ENCODE data around the gene KCNV2. TPM values are rescaled to one million over a fixed set of nuclear protein-coding genes. Genes with fewer than 3 reads are reported as not detected.
A peak's percentile ranks its signal among the peaks of the same experiment; 100 is the strongest.

KCNV2 gene
- polyA plus RNA-seq, 1 donor, result 0.09 TPM

GRCh38 chr9:2758162-2758897 is 41.0 kb downstream of the KCNV2 start:
- Histone ChIP-seq H3K27me3 (ENCODE audit: control insufficient read depth, insufficient read depth, low read length) (peaks cover 9% of the 10 kb centered on the region), H3K27ac (ENCODE audit: low read length) (no peak overlapping the region)

GRCh38 chr9:2758898-2759510 is 41.7 kb downstream of the KCNV2 start:
- no CpG with 5 or more reads among the region's 1 CpG for WGBS (ENCODE audit: insufficient coverage, low lambda C conversion rate)
- Histone ChIP-seq H3K27me3 (ENCODE audit: control insufficient read depth, insufficient read depth, low read length) (peaks cover 12% of the 10 kb centered on the region), H3K9me3 (ENCODE audit: control insufficient read depth, low read depth, low read length) (no peaks in the 10 kb centered on the region), H3K4me3 (ENCODE audit: low read length) (no peak overlapping the region), H3K27ac (ENCODE audit: low read length) (no peak overlapping the region), H3K36me3 (ENCODE audit: control insufficient read depth, insufficient read depth, low read length) (no peaks in the 10 kb centered on the region), H3K4me1 (ENCODE audit: control insufficient read depth, insufficient read depth, low read length) (no peaks in the 10 kb centered on the region)
- DNase-seq, result no peak

More at GRCh38 chr9:2758162-2758897, 41.0 kb downstream of the KCNV2 start:
- no peaks in the 10 kb centered on the region for H3K9me3 ChIP-seq (ENCODE audit: control insufficient read depth, low read depth, low read length)
- no peaks in the 10 kb centered on the region for H3K36me3 ChIP-seq (ENCODE audit: control insufficient read depth, insufficient read depth, low read length)
- H3K4me3 ChIP-seq (ENCODE audit: low read length), result no peak overlapping the region
- H3K4me1 ChIP-seq (ENCODE audit: control insufficient read depth, insufficient read depth, low read length), result no peaks in the 10 kb centered on the region
- whole genome bisulfite sequencing (ENCODE audit: insufficient coverage, low lambda C conversion rate), result no CpG with 5 or more reads among the region's 2 CpGs
- DNase-seq, result no peak

GRCh38 chr9:2761424-2761823 is 44.1 kb downstream of the KCNV2 start:
- no CpG with 5 or more reads among the region's 4 CpGs for WGBS (ENCODE audit: insufficient coverage, low lambda C conversion rate)
- Histone ChIP-seq H3K9me3 (ENCODE audit: control insufficient read depth, low read depth, low read length) (no peaks in the 10 kb centered on the region), H3K27ac (ENCODE audit: low read length) (no peak overlapping the region)

DNA sequence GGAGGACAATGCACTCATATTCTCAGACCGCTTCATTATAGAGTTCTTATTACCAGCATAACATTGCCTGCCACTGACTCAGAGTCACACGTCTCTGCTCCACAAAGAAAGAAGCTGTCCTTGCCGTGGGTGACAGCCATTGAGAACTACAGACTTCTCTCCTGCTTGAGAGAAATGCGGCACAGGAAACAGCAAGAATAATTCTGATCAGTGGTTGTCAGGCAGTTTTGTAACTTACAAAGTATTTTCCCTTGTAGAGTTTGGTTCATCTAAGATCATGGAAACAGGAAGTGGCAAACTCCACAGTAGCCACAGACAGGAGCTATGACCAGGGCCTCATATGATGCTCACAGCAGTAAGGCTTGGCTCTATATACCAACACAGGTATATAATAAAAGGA is 47.0 kb downstream of the KCNV2 start:
- Histone ChIP-seq H3K36me3 (ENCODE audit: control insufficient read depth, insufficient read depth, low read length) (peaks cover under 1% of the 10 kb centered on the region), H3K4me3 (ENCODE audit: low read length) (no peak overlapping the region), H3K27me3 (ENCODE audit: control insufficient read depth, insufficient read depth, low read length) (peaks cover 29% of the 10 kb centered on the region), H3K27ac (ENCODE audit: low read length) (no peak overlapping the region), H3K4me1 (ENCODE audit: control insufficient read depth, insufficient read depth, low read length) (no peaks in the 10 kb centered on the region), H3K9me3 (ENCODE audit: control insufficient read depth, low read depth, low read length) (no peaks in the 10 kb centered on the region)
- no peak for DNase-seq
- no CpG with 5 or more reads among the region's 4 CpGs for WGBS (ENCODE audit: insufficient coverage, low lambda C conversion rate)

More at GRCh38 chr9:2761424-2761823, 44.1 kb downstream of the KCNV2 start:
- no peaks in the 10 kb centered on the region for H3K36me3 ChIP-seq (ENCODE audit: control insufficient read depth, insufficient read depth, low read length)
- no peak for DNase-seq
- H3K27me3 ChIP-seq (ENCODE audit: control insufficient read depth, insufficient read depth, low read length), result peaks cover 15% of the 10 kb centered on the region
- no peaks in the 10 kb centered on the region for H3K4me1 ChIP-seq (ENCODE audit: control insufficient read depth, insufficient read depth, low read length)
- no peak overlapping the region for H3K4me3 ChIP-seq (ENCODE audit: low read length)

GRCh38 chr9:2765250-2765880 is 48.1 kb downstream of the KCNV2 start:
- Histone ChIP-seq H3K4me1 (ENCODE audit: control insufficient read depth, insufficient read depth, low read length) (no peaks in the 10 kb centered on the region), H3K27ac (ENCODE audit: low read length) (no peak overlapping the region), H3K4me3 (ENCODE audit: low read length) (no peak overlapping the region), H3K9me3 (ENCODE audit: control insufficient read depth, low read depth, low read length) (no peaks in the 10 kb centered on the region), H3K36me3 (ENCODE audit: control insufficient read depth, insufficient read depth, low read length) (peaks cover 6% of the 10 kb centered on the region), H3K27me3 (ENCODE audit: control insufficient read depth, insufficient read depth, low read length) (peaks cover 35% of the 10 kb centered on the region)
- DNase-seq, result no peak
- WGBS (ENCODE audit: insufficient coverage, low lambda C conversion rate), result 100% methylated on average over 1 of the region's 4 CpGs

DNA sequence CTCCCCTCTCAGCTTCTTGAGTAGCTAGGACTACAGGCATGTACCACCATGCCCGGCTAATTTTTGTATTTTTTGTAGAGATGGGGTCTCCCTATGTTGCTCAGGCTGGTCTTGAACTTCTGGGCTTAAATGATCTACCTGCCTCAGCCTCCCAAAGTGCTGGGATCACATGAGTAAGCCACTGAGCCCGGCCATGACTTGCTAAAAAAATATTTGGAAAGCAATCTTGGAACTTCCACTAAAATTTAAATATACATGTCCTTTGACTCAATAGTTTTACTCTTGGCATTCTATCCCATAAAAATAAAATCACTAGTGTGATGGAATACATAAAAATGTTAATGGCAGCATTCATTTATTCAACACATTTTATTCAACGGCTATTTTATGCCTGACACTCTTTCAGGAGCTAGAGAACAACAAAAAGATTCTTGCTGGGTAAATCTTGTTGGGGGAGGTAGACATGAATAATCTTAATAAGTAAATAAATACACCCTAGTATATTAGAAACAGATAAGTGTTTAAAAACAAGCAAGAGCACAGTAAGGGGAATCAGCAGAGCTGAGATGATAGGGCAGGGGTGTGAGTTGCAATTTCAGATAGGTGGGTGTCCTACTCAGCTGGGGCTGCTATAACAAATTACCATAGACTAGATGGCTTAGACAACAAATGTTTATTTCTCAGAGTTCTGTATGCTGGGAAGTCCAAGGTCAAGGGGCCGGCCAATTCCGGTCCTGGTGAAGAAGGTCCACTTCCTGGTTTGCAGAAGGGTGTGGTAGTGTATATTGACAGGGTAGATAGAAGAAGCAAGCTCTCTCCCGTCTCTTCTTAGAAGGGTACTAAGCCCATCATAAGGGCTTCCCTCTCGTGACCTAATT is 50.7 kb downstream of the KCNV2 start:
- no peaks in the 10 kb centered on the region for H3K4me1 ChIP-seq (ENCODE audit: control insufficient read depth, insufficient read depth, low read length)
- peaks cover 10% of the 10 kb centered on the region for H3K36me3 ChIP-seq (ENCODE audit: control insufficient read depth, insufficient read depth, low read length)
- no peaks in the 10 kb centered on the region for H3K9me3 ChIP-seq (ENCODE audit: control insufficient read depth, low read depth, low read length)
- peak in 1 of 2 donors; percentile 3 for DNase-seq
- H3K27ac ChIP-seq (ENCODE audit: low read length), result no peak overlapping the region
- H3K4me3 ChIP-seq (ENCODE audit: low read length), result no peak overlapping the region
- WGBS (ENCODE audit: insufficient coverage, low lambda C conversion rate), result 100% methylated on average over 1 of the region's 7 CpGs
- H3K27me3 ChIP-seq (ENCODE audit: control insufficient read depth, insufficient read depth, low read length), result peaks cover 33% of the 10 kb centered on the region

DNA sequence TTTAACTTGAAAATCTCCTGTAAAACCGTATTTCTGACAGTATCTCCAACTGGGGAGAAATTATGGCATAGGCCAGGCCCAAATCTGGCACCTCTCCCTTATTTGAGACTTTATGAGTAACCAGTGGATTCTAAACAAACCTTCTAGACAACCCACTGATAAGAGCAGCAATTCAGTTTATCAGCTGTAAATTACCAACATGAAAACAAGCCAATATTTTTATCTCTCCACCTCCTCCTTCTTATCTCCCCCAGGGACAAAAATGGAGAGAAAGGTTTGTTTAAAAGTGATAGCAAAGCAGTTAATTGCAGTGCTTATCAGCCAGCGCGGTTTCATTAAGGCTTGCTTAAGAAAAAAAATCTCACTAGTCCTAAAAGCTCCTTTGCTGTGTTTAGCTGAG is 53.8 kb downstream of the KCNV2 start:
- H3K4me3 ChIP-seq (ENCODE audit: low read length), result no peak overlapping the region
- H3K36me3 ChIP-seq (ENCODE audit: control insufficient read depth, insufficient read depth, low read length), result peaks cover 15% of the 10 kb centered on the region
- peaks cover 11% of the 10 kb centered on the region for H3K9me3 ChIP-seq (ENCODE audit: control insufficient read depth, low read depth, low read length)
- no peaks in the 10 kb centered on the region for H3K4me1 ChIP-seq (ENCODE audit: control insufficient read depth, insufficient read depth, low read length)
- DNase-seq, result no peak
- peaks cover 31% of the 10 kb centered on the region for H3K27me3 ChIP-seq (ENCODE audit: control insufficient read depth, insufficient read depth, low read length)
- no peak overlapping the region for H3K27ac ChIP-seq (ENCODE audit: low read length)
- WGBS (ENCODE audit: insufficient coverage, low lambda C conversion rate), result no CpG with 5 or more reads among the region's 3 CpGs

- Histone ChIP-seq H3K36me3 (ENCODE audit: control insufficient read depth, insufficient read depth, low read length) (peaks cover 15% of the 10 kb centered on the region), H3K4me1 (ENCODE audit: control insufficient read depth, insufficient read depth, low read length) (no peaks in the 10 kb centered on the region), H3K27ac (ENCODE audit: low read length) (no peak overlapping the region), H3K4me3 (ENCODE audit: low read length) (no peak overlapping the region), H3K27me3 (ENCODE audit: control insufficient read depth, insufficient read depth, low read length) (peaks cover 31% of the 10 kb centered on the region), H3K9me3 (ENCODE audit: control insufficient read depth, low read depth, low read length) (peaks cover 11% of the 10 kb centered on the region)
- no peak for DNase-seq
Measured at GRCh38 chr9:2771661-2772060, 54.4 kb downstream of the KCNV2 start.

- no peak overlapping the region for H3K4me3 ChIP-seq (ENCODE audit: low read length)
- no peaks in the 10 kb centered on the region for H3K4me1 ChIP-seq (ENCODE audit: control insufficient read depth, insufficient read depth, low read length)
- peaks cover 11% of the 10 kb centered on the region for H3K27me3 ChIP-seq (ENCODE audit: control insufficient read depth, insufficient read depth, low read length)
- H3K36me3 ChIP-seq (ENCODE audit: control insufficient read depth, insufficient read depth, low read length), result peaks cover 22% of the 10 kb centered on the region
- 100% methylated on average over 2 of the region's 3 CpGs for WGBS (ENCODE audit: insufficient coverage, low lambda C conversion rate)
- no peak overlapping the region for H3K27ac ChIP-seq (ENCODE audit: low read length)
- no peak for DNase-seq
- peaks cover 19% of the 10 kb centered on the region for H3K9me3 ChIP-seq (ENCODE audit: control insufficient read depth, low read depth, low read length)
Measured at GRCh38 chr9:2777454-2777853, 60.1 kb downstream of the KCNV2 start.

GRCh38 chr9:2778816-2779215 is 61.5 kb downstream of the KCNV2 start:
- Histone ChIP-seq H3K4me1 (ENCODE audit: control insufficient read depth, insufficient read depth, low read length) (no peaks in the 10 kb centered on the region), H3K27me3 (ENCODE audit: control insufficient read depth, insufficient read depth, low read length) (peaks cover 4% of the 10 kb centered on the region), H3K9me3 (ENCODE audit: control insufficient read depth, low read depth, low read length) (peaks cover 14% of the 10 kb centered on the region), H3K27ac (ENCODE audit: low read length) (no peak overlapping the region), H3K4me3 (ENCODE audit: low read length) (no peak overlapping the region), H3K36me3 (ENCODE audit: control insufficient read depth, insufficient read depth, low read length) (peaks cover 20% of the 10 kb centered on the region)
- 100% methylated on average over 1 of the region's 2 CpGs for WGBS (ENCODE audit: insufficient coverage, low lambda C conversion rate)
- DNase-seq, result no peak

Measured in large intestine (tissue), 3 donors.